ENCODE data around the gene ITGB8. TPM values are rescaled to one million over a fixed set of nuclear protein-coding genes. Genes with fewer than 3 reads are reported as not detected.

Gene ITGB8
- total RNA-seq, 1 donor from 2014 or later: 51.3 TPM

GRCh38 chr7:20307901-20308300 lies 22.8 kb upstream of the ITGB8 start:
- no peak for DNase-seq (ENCODE audit: low spot score)

GRCh38 chr7:20310301-20310700 lies 20.4 kb upstream of the ITGB8 start:
- no peak for DNase-seq (ENCODE audit: low spot score)

GRCh38 chr7:20310963-20311742 lies 19.5 kb upstream of the ITGB8 start:
- DNase-seq (ENCODE audit: low spot score): peak; percentile 73

GRCh38 chr7:20311743-20312042 lies 19.0 kb upstream of the ITGB8 start:
- DNase-seq (ENCODE audit: low spot score): no peak

GRCh38 chr7:20312562-20312961 lies 18.1 kb upstream of the ITGB8 start:
- no peak for DNase-seq (ENCODE audit: low spot score)

GRCh38 chr7:20313626-20314025 lies 17.1 kb upstream of the ITGB8 start:
- peak; percentile 52 for DNase-seq (ENCODE audit: low spot score)

GRCh38 chr7:20314198-20314597 lies 16.5 kb upstream of the ITGB8 start:
- DNase-seq (ENCODE audit: low spot score): no peak

- DNase-seq (ENCODE audit: low spot score): no peak
Observed at GRCh38 chr7:20316706-20317105, 14.0 kb upstream of the ITGB8 start.

- no peak for DNase-seq (ENCODE audit: low spot score)
Observed at GRCh38 chr7:20317413-20317812, 13.3 kb upstream of the ITGB8 start.

- DNase-seq (ENCODE audit: low spot score): no peak
Observed at GRCh38 chr7:20318933-20319332, 11.8 kb upstream of the ITGB8 start.

GRCh38 chr7:20320322-20320721 lies 10.4 kb upstream of the ITGB8 start:
- no peak for DNase-seq (ENCODE audit: low spot score)

GRCh38 chr7:20320786-20321185 lies 9.9 kb upstream of the ITGB8 start:
- no peak for DNase-seq (ENCODE audit: low spot score)

GRCh38 chr7:20323595-20323994 lies 7.1 kb upstream of the ITGB8 start:
- DNase-seq (ENCODE audit: low spot score): peak; percentile 75

- DNase-seq (ENCODE audit: low spot score): no peak
Observed at GRCh38 chr7:20326342-20326741, 4.4 kb upstream of the ITGB8 start.

GRCh38 chr7:20327055-20327454 lies 3.6 kb upstream of the ITGB8 start:
- no peak for DNase-seq (ENCODE audit: low spot score)

- no peak for DNase-seq (ENCODE audit: low spot score)
Observed at GRCh38 chr7:20328027-20328426, 2.7 kb upstream of the ITGB8 start.

GRCh38 chr7:20328692-20329091 lies 2.0 kb upstream of the ITGB8 start:
- no peak for DNase-seq (ENCODE audit: low spot score)

GRCh38 chr7:20329389-20330238 lies 1.1 kb upstream of the ITGB8 start:
- DNase-seq (ENCODE audit: low spot score): peak; percentile 92

- DNase-seq (ENCODE audit: low spot score): no peak
Observed at GRCh38 chr7:20330928-20331909, 519 bp downstream of the ITGB8 start.

GRCh38 chr7:20331910-20332813 lies 1.5 kb downstream of the ITGB8 start:
- no peak for DNase-seq (ENCODE audit: low spot score)

GRCh38 chr7:20338285-20338684 lies 7.6 kb downstream of the ITGB8 start:
- no peak for DNase-seq (ENCODE audit: low spot score)

All from umbilical cord (tissue), 2 donors.